ENCODE results near the gene SFMBT2. TPM values are rescaled to one million over a fixed set of nuclear protein-coding genes. Genes with fewer than 3 reads are reported as not detected.

The SFMBT2 gene
- total RNA-seq, 1 experiment from 2014 or later: 1.3 TPM

- DNase-seq (ENCODE audit: low read depth, low spot score): no peak
- H3K4me1 ChIP-seq (ENCODE audit: control insufficient read depth, insufficient read depth, low read length): no peaks in the 10 kb centered on the region
Observed at GRCh38 chr10:7260412-7260900, 150.4 kb downstream of the SFMBT2 start.

GRCh38 chr10:7258948-7259523 is 151.8 kb downstream of the SFMBT2 start:
- Histone ChIP-seq H3K9me3 (ENCODE audit: control insufficient read depth, insufficient read depth, low read depth, low read length) (no peaks in the 10 kb centered on the region), H3K36me3 (ENCODE audit: control insufficient read depth, insufficient read depth, low read length) (no peaks in the 10 kb centered on the region), H3K4me3 (ENCODE audit: low read depth in 2 of 2, low read length in 2 of 2) (no peak overlapping the region), H3K4me1 (ENCODE audit: control insufficient read depth, insufficient read depth, low read length) (no peaks in the 10 kb centered on the region), H3K27me3 (ENCODE audit: control insufficient read depth, insufficient read depth, low read length) (no peaks in the 10 kb centered on the region), H3K27ac (ENCODE audit: low read length) (no peak overlapping the region)
- CTCF ChIA-PET: no interaction called here
- no peak for TF ChIP-seq SIN3A (IDR thresholded peaks at IDR 0.05; ENCODE audit: borderline replicate concordance, insufficient read depth, low read depth, low read length)
- TF ChIP-seq REST (IDR thresholded peaks at IDR 0.05; ENCODE audit: insufficient read depth in 1 of 2, low read depth in 2 of 2, low read length in 1 of 2): no peak
- no peak for TF ChIP-seq TCF7L2 (IDR thresholded peaks at IDR 0.05; ENCODE audit: low read depth, low read length)
- no peak for TF ChIP-seq CTCF (IDR thresholded peaks at IDR 0.05)
- TF ChIP-seq POLR2AphosphoS5 (IDR thresholded peaks at IDR 0.05; ENCODE audit: low read depth, low read length): no peak
- DNase-seq (ENCODE audit: low read depth, low spot score) (no peak), ATAC-seq (no peak)
- no TSS peak for BruUV-seq (replicated peaks)
- in situ Hi-C loops (cut with HindIII; ENCODE audit: low pct_unique_long_range_greater_than_20kb, low sequenced_read_pairs): no loop called here
- POLR2A ChIA-PET: no interaction called here
- intact Hi-C loops (cut with micrococcal nuclease; ENCODE audit: unreplicated experiment): no loop called here

More at GRCh38 chr10:7260412-7260900, 150.4 kb downstream of the SFMBT2 start:
- peak; percentile 48; the same call in 1 of the 2 replicates for ATAC-seq
- ChIA-PET CTCF (no interaction called here), POLR2A (no interaction called here)
- Histone ChIP-seq H3K4me3 (ENCODE audit: low read depth in 2 of 2, low read length in 2 of 2) (no peak overlapping the region), H3K27ac (ENCODE audit: low read length) (no peak overlapping the region), H3K9me3 (ENCODE audit: control insufficient read depth, insufficient read depth, low read depth, low read length) (no peaks in the 10 kb centered on the region), H3K27me3 (ENCODE audit: control insufficient read depth, insufficient read depth, low read length) (no peaks in the 10 kb centered on the region; the same call in 1 of the 2 replicates), H3K36me3 (ENCODE audit: control insufficient read depth, insufficient read depth, low read length) (no peaks in the 10 kb centered on the region)
- no peak for TF ChIP-seq SIN3A (IDR thresholded peaks at IDR 0.05; ENCODE audit: borderline replicate concordance, insufficient read depth, low read depth, low read length)
- peak; percentile 61 for TF ChIP-seq CTCF (IDR thresholded peaks at IDR 0.05)
- intact Hi-C loops (cut with micrococcal nuclease; ENCODE audit: unreplicated experiment): loop anchor here (5.0 kb wide), 1 partner anchor 147 kb away; no protein-coding TSS in a partner anchor
- BruUV-seq (replicated peaks): no TSS peak
- in situ Hi-C loops (cut with HindIII; ENCODE audit: low pct_unique_long_range_greater_than_20kb, low sequenced_read_pairs): no loop called here

All from Panc1 (cell line).